HG02943 (cell line): ENCODE results near the gene CSMD2.

Experiments
- ATAC-seq: cut with Tn5 transposase; IDR thresholded peaks from one replicate; pipeline ENCODE4 v1.9.1; 2021; ENCODE audit warnings: mild to moderate bottlenecking, low read depth, moderate library complexity; ENCODE audit not compliant: unreplicated experiment

The CSMD2 gene

DNA sequence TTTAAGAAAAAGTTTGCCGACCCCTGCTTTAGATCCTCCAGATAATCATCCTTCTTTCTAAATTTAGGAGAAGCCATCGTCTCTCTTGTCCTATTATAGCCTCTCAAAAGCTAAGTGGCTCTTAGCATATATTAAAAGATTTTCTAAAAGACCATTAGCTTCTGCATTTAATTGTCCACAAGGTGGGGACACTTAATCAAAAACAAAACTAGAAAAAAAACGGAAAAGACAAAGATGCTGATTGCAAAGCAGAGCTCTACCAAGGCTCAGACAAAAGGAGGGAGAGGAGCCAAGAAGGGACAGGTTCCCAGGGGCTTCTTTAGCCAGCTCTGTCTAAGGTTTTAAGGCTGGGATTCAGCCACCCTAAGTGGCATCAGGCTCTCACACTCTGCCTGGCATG is 429.4 kb downstream of the CSMD2 start:
- ATAC-seq, result no peak

DNA sequence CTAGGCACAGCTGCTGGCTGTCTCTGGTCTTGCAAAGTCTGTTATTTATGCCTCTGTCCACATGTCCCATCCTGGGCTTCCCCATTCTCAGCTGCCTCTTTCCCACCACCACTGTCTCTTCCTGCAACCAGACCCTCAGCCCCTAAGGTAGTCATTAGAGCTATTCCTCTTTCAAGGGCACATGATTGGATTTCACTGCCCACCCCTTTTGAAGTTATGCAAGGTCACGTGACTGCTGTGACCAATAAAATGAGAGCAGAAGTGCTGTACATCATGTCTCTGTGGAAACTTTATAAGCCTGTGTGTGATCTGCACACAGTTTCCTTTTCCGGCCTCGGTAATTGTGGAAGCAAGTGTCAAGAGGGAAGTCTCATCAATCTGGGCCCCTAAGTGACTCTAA is 437.7 kb downstream of the CSMD2 start:
- ATAC-seq, result no peak

DNA sequence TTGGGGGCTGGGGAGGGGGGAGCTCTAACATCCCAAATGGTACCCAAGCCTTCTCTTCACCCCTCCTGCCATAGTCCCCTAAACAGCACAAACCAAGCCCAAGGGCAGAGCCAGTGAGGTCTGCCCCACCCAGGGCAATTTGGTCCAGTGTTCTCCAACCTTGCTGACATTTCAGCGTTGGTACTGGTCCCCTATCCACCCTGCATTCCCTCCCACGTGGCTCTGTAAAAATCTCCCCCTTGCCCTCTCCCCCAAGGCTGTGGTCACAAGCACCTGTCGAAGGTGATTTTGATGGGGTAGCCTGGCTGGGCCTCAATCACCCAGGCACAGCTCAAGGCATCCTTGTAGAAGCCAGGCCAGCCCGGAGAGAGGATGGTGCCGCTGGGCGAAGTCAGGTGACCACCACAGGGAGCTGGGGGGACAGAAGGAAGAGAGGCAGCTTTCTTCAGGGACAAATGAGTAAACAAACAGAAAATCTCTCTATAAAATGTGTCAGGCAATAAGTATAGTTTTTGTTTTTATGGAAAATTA is 438.7 kb downstream of the CSMD2 start:
- no peak for ATAC-seq

DNA sequence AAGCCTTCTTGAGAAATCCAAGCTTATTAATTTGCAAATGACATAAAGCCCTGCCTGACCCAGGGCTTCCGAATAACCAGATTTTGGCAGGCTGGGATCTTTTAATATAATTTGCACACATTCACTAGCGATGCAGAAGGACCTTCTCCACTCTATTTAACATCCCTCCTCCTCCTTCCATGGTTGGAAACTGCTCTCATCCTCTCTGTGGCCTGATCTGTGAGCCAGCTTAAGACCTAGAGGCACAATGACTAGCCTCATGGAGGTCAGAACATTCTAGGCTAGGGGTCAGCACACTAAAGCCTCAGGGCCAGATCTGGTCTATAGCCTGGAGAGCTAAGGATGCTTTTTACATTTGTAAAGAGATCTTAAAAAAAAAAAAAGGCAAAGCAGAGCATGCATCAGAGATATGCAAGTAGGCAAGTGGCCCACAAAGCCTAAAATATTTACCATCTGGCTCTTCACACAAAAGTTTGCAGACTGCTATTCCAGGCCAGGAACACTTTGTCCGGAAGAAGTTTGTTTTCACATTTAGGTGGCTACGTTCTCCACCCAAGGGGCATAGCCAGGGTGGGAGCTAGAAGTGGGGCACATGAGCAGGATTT is 439.4 kb downstream of the CSMD2 start:
- no peak for ATAC-seq

DNA sequence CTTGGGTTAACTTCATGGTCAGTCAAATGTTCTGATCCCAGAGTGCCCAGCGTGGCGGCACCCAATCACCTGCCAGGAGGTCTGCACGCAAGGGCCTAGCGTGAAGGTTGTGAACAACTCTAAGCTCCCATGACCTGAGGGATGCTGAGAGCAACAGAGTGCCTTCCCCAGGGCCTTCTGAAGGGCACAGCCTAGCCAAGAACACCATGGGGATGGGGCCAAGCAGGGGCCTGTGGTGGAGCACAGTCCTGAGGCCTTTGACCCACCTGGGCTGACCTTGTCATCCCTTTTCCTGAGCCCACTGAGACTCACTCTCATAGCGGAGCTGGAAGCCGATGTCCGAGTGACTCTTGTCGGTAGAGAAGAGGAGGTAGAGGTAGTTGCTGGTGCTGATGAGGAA is 440.0 kb downstream of the CSMD2 start:
- ATAC-seq, result no peak

DNA sequence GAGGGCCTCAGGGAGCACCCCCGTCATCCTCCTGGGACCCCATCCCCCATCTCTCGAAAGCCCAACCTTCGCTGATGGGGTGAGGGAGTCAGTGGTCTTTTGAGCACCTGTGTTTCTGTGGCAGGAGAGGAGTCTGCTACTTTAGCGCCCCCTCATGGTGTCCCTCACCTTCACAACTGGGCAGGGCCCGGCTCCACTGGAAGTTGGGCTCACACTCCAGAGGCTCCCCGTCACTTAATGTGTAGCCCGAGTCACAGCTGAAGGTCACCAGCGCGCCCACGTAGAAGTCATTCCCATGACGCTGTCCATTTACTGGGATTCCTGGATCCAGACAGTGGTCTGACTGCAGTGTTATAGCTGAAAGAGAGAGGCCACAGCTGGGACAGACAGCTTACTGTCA is 440.7 kb downstream of the CSMD2 start:
- ATAC-seq, result no peak

DNA sequence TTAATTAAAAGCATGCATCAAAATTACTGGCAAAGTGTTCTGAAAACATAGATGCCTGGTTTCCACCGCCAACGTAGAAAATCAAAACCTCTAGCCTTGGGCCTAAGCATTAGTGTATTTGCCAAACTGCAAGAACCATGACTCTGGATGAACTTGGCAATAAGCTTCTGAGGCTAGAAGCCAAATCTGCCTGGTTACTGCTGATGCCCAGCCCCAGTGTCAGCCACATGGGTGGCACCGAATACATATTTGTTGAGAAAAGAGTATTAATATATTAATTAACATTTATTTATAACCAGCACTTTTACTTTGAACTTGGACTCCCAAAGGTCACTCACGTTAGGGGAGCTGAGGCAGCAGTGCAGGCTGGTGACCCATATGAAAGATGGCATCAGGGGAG is 441.8 kb downstream of the CSMD2 start:
- ATAC-seq, result no peak

DNA sequence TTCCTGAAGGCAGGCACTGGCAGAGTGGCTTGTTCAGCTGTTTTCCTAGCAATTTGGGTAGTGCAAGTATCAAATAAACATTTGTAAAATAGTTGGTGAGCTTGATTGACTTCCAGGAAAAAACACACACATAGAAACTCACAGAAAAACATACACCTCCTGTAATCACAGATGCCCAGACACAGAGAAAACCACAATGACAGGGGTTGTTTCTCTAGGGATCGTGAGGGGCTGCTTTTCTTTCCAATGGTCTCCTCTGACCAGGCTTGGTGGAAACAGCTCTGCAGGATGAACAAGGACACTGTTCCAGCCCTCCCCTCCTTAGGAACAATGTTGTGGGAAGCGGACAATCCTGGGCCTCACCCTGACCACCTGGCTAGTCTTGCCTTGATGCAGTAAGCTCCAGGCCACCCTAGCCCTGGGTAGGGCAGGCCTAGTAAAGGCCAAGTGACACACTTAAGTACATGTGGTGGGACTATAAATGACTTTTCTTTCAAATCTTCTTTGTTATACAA is 443.7 kb downstream of the CSMD2 start:
- no peak for ATAC-seq

DNA sequence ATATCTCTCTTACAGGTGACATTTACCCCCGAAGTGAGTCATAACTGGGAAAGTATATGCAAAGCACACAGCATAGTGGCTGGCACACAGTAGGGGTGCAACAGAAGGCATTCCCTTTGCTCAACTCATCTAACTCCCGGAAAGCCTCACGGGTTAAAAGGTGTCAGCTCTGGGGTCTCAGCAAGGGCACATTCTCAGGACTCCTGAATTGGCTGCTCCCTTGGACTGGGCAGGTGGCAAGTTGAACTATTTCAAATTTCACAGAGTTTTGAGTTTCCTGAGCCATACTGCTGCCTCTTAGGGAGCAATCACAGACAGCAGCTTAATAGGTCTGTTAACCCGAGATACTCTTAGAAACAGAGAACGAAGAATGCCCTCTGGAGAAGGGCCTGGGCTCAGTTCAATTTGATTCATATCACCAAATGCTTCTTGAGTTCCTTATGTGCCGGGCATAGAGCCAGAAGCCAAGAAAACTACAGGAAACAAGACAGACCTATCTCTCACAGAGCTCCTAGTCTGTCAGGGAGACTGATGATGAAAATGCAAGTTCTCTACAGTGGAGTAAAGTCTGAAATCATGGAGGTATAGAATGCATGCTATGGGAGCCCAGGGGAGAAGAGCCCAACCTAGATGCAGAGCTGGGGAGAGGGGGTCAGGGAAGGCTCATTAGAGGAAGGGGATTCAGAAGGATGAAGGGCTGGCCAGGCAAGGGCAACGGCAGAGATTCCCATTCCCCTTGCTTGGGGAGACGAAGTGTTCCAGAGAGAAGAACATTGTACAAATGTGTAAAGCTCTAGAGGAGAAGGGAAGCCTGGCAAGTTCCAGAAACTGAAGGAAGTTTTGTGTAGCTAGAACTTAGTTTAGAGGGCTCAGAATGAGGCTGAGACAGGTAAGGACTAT is 445.0 kb downstream of the CSMD2 start:
- no peak for ATAC-seq

DNA sequence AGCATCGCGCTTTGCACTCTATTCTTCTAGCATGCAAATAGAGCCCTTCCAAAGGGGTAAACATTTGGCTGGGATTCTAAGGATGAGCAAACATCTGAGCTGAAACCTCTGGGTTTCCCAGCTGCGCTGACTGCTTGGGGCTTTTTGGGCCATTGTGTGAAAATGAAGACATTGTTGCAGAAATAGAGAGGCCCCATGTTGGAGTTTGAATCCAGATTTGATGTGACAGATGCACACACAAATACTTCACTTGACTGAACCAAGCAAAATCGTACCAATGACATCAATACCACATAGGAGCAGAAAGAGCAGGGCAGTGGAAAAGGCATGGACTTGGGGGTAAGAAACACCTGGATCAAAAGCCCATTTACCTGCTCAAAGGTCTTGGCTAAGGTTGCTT is 445.7 kb downstream of the CSMD2 start:
- ATAC-seq, result no peak

DNA sequence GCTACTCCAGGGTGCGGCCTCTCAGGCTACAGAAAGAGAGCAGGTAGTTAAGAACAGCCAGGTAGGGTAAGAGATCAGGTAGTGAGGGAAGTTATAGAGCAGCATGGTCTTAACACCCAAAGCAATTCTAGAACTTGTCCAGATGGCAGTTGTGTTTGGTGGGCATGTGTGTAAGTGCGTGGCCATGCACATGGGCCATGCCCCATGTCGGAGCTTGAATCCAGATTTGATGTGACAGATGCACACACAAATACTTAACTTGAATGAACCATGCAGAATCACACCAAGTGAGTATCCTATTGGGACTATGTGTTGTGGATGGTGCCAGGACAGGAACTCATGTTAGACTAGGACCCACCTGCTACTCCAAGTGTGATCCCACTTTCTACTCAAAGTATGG is 446.8 kb downstream of the CSMD2 start:
- ATAC-seq, result no peak

DNA sequence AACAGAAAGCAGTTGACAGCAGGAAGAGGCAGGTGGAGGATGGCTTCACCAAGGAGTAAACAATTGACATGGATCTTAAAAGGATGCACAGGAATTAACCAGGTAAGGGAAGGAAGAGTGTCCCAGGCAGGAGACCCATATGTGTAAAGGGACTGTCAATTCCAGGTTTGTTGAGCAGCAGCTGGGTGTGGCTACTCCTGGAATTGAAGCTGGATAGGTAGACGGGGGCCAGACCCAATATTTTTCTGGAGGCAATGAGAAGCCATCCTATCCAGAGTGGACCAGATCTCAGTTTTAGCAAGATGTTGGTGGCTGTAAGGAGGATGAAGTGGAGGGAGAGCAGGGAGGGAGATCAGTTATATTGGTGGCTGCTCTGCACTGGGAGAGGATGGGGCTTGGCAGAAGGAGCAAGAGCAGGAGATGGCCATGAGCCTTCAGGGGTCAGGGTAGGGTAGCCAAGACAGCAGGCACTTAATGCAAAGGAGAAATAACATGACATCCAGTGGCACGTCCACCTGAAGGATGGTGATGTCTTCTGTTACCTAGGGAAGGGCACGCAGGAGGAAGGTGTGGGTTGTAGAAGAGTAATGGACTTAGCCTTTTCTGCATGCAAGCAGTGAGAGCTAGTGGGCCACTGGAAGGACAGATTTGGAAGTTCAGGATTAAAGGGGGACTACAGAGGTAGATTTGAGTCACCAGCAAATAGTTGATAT is 447.9 kb downstream of the CSMD2 start:
- no peak for ATAC-seq

DNA sequence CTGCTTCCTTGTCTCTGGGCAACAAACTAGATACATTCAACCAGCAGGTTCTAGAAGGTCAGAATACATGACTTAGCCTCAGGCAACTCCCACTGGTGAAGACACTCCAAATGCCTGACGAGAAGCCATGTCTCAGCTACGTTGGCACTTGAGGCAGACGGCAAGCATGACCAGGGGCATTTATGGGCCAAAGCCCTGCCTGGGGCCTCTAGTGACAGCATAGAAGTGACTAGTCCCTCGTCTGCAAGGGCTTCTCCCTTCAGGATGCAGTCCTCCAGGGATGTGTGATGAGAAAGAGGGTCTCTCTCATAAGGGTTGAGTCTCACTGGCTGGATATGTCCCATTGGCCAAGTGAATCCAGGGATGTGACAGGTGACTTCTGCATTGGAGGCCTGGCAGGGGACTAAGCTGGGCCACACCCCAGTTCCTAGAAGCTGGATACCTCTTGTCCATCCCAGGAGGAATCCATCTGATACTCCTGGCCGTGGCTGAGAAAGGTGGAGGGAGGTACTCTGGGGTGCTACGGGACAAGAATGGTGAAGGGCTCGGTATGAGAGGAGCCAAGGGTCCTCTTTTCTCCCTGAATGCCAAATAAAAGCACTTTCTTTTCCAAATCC is 449.7 kb downstream of the CSMD2 start:
- no peak for ATAC-seq

DNA sequence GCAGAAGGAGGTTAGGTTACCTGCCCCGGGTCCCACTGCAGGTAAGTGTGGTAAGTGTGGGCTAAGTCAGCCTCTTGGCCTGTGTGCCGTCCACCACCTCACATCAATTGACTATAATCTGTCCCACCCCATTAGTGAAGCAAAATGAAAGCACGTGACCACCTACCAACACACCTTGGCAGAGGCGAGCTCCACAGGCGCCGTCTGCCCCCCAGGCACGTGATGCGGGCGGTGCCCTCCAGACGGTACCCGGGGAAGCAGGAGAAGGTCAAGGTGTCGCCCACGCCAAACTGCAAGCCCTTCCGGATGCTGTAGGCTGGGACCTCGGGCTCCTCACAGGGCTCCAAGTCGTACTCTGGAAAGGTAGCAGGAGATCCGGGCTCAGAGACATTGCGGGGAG is 450.6 kb downstream of the CSMD2 start:
- no peak for ATAC-seq

DNA sequence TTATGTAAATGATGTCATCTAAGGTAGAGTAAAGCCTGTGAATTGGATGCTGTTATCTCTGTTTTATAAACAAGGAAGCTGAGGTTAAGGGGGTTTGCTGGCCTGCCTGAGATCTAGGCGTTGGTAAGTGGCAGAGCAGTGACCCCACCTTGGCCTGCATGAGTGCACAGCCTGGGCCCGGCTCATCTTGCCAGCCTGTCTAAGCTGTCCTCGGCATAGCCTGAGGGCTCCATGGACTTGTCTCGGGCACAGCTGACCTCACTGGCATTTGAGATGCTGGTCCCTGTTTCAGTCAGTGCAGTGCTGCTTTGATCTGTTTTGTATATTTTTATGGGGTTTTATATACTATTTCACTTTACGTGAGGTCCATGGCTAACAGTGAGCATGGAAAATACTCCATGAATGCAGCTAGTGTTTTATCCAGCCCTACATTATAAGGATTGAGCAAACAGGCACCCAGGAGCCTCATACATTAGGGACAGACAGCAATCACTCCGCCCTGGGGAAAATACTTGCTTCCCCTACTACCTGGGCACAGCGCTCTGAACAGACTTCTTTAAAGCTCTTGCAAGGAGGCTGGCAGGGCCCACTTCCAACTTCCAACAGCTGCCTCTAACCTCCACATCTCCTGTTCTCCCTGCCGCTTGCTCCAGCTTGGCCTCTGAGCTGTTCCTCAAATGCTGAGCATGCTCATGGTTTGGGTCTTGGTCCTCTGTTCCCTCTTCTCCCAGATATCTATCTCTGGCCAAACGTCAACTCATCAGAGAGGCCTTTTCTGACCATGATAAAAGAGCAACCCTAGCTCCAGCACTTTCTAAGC is 451.8 kb downstream of the CSMD2 start:
- ATAC-seq, result no peak

DNA sequence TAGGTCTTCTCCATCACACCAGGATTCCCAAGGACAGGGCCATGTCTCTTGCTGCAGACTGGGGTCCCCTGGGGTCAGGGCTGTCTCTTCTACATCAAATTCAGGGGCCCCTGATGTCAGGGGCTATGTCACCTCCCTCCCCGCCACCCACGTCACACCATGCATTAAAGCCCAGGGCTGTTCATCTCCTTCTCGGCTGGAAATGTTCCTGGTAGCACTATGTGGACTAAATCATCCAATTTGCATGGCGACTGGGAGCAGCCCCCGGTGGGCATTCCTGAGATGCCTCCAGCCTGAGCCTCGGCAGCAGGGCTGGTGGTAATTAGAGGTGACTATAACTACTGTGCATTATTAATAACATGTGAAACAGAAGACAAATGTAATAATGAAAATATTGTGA is 452.8 kb downstream of the CSMD2 start:
- ATAC-seq, result no peak

DNA sequence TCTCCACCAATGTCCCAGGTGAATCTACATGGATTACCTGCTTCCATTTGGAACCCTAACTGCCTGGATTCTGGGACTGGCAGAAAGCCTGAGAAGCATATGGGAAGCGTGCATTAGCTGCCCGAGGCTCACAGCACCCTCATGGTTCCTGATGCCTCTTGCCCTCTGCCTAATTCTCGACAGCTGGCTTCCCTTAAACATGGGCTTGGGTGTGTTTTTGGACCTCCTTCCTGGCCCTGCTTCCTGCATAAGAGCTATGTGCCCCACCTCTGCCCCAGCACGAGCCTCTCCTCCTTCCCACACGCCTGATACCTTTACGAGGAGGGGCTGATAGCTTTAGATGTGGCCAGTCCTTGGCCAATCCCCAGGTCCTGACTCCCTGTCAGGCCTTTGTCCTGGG is 453.5 kb downstream of the CSMD2 start:
- no peak for ATAC-seq

DNA sequence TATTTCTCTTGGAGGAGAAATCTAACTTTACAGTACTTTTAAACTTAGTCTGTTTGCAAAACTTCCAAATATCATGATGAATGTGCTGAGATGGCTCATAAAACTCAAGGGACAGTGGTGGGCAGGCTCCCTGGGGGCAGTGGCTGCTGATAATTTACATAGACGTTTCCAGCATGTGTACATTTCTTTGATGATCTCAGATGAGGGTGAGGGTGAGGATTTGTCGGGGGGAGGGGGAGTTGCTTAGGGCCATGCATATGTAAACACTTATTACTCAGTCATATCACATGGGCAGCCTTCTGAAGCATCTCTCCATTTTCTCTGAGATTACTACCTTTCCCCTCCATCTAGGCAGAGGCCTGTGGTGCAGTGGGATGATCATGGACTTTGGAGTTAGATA is 454.1 kb downstream of the CSMD2 start:
- no peak for ATAC-seq

DNA sequence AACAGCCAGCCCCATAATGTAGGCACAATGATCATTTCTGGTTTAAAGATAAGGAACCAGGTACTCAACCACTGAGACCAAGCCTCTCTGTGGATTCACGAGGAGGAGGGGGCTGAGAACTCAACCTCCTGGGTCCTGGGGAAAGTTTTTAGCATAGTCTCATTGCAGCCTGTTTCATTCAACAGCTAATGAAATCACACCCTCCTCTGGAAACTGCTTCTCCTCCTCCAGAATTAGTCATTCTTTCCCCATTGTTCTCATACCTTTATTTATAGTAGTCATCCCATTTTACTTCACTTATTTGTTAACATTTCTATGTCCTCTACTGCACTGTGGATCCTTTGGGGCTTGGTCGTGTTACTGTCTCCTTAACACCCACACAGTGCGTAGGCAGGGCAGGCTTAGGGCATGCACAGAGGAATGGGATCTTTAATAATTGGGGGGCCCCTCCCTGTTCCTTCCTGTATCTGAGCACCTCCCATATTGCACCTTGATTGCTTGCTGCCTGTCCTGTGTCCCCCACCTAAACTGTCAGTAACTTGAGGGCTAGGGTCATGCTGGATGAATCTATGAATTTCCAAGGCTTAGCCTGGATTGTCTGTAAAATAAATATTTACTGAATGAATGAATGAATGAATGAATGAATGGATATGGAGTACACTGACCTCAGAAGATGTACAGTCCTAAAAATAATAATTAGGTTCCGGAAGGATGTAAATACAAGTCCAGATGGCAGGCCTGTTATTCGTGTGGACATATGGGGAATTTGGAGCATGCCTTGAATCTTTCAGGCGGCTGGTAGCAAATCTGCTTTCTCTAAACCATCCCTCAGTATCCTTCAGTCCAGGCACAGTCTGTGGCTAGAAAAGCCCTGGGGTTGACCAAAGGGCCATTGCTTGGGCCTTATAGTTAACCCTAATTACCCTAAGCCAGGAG is 455.0 kb downstream of the CSMD2 start:
- ATAC-seq, result no peak
